SK-N-MC (cell line): ENCODE measurements around the gene ZBTB20.

Source experiments
- EZH2 ChIP-seq: fragments of 200-600 bp; sonication (generic); IDR thresholded peaks from one replicate; pipeline ENCODE4 v1.6.1; 2017; ENCODE audit warnings: antibody characterized with exemption
- FOXP2 ChIP-seq: optimal IDR thresholded peaks from 2 replicates; pipeline ENCODE3; 2011; ENCODE audit warnings: mild to moderate bottlenecking, moderate library complexity; ENCODE audit not compliant: insufficient read depth; ENCODE audit errors: extremely low read length, control extremely low read depth
- POLR2AphosphoS5 ChIP-seq: IDR thresholded peaks from 2 replicates; pipeline ENCODE4 v1.6.1; 2012; ENCODE audit warnings: mild to moderate bottlenecking, low read depth, low read length, borderline replicate concordance

DNA sequence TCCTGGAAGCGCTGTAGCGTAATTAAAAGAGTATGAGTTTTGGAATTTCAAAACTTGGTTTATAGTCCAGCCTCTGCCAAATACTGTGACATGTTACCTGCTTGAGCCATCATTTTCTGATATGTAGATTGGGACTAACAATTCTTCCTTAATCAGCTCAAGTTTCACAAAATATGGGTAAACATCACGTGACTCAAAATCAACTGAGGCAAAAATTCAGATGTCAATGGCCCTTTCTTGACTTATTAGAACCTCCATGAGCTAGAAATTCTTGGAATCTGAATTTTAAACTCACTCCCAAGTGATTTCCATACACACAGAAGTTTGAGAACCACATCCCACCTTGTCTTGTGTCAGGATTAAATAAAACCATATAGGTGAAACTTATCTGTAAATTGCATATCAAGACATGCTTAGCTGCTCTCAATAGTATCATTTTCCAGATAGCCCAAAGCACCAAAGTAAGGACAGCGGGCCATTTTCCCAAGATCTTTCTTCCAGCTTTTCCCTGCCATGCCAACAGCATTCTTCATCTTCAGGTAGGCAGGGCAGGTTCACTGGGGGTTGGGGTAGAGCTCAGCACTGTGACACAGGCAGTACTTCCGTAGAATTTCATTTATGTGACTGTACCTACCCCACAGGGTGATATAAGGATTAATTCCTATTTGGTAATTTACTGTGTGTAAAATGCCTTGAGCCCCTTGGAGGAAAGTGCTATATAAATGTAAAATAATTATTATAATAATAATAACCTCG is 474.2 kb downstream of the ZBTB20 start:
- TF ChIP-seq EZH2 (no peak), POLR2AphosphoS5 (no peak), FOXP2 (no peak)
